Gastroesophageal sphincter (tissue), 3 donors: ENCODE results near the gene ADARB1.

Experiments
- CTCF ChIP-seq, 4 experiments: fragments of 200-600 bp in 2 of 4; fragments of 450-650 bp in 2 of 4; sonication (generic) in 1 of 4; IDR thresholded peaks; one replicate each; pipeline ENCODE4 v1.5.1; 2017 to 2019; ENCODE audit warnings: antibody characterized with exemption in 4 of 4, mild to moderate bottlenecking in 2 of 4, moderate library complexity in 2 of 4
- EP300 ChIP-seq: sonication (generic); formaldehyde crosslinking; IDR thresholded peaks from one replicate; pipeline ENCODE4 v1.6.1; 2017; ENCODE audit warnings: antibody characterized with exemption, mild to moderate bottlenecking
- POLR2A ChIP-seq, 2 donors: fragments of 450-650 bp; IDR thresholded peaks; one replicate each; pipeline ENCODE4 v1.6.1; 2017; ENCODE audit warnings: antibody characterized with exemption in 2 of 2, mild to moderate bottlenecking in 2 of 2, moderate library complexity in 1 of 2

GRCh38 chr21:45264912-45265515 lies 190.6 kb downstream of the ADARB1 start:
- TF ChIP-seq POLR2A (IDR thresholded peaks at IDR 0.05) (no peak), CTCF (IDR thresholded peaks at IDR 0.05) (no peak), EP300 (no peak)
